AG04449 (cell line): ENCODE measurements around the gene HCRTR1.

Source experiments
- CTCF ChIA-PET: fragments of 350-600 bp; formaldehyde crosslinking; extraction: SDS; loops from one replicate; lab custom pipeline; 2021; ENCODE audit warnings: antibody characterized with exemption; lab: Yijun Ruan, JAX
- POLR2A ChIA-PET: fragments of 400-600, 350-600 bp; formaldehyde crosslinking; extraction: SDS; loops from one replicate; lab custom pipeline; 2020; ENCODE audit warnings: antibody characterized with exemption, inconsistent platforms; lab: Yijun Ruan, JAX
- DNase-seq: peaks from one replicate; pipeline ENCODE4 v3.0.0-alpha.2; 2010; ENCODE audit warnings: low read depth, low spot score
- H3K4me3 ChIP-seq: 2 replicates; pipeline ENCODE4 v1.5.1; 2011; ENCODE audit warnings: low read depth, mild to moderate bottlenecking, control low read depth, low read length
- CTCF ChIP-seq: IDR thresholded peaks from one replicate; pipeline ENCODE4 v1.5.1; 2011; ENCODE audit warnings: mild to moderate bottlenecking, moderate library complexity, low read length, control low read depth, inconsistent platforms; ENCODE audit not compliant: insufficient read depth; ENCODE audit errors: missing control alignments

HCRTR1 gene

GRCh38 chr1:31657020-31657804, 39.7 kb downstream of the HCRTR1 start:
- no peak overlapping the region for H3K4me3 ChIP-seq
- no peak for TF ChIP-seq CTCF
- ChIA-PET CTCF (interaction anchor here (0.8 to 5.5 kb wide), 6 partner anchors 9 to 133 kb away, joined by 3 to 32 read pairs (median 4); no protein-coding TSS in a partner anchor), POLR2A (no interaction called here)
- DNase-seq, result no peak

GRCh38 chr1:31657972-31658510, 40.6 kb downstream of the HCRTR1 start:
- H3K4me3 ChIP-seq, result no peak overlapping the region
- TF ChIP-seq CTCF, result no peak
- POLR2A ChIA-PET, result interaction anchor here (1.1 kb wide), 1 partner anchor 8 kb away, joined by 4 read pairs; no protein-coding TSS in a partner anchor
- no peak for DNase-seq
- CTCF ChIA-PET, result interaction anchor here (1.1 to 5.5 kb wide), 8 partner anchors 9 to 132 kb away, joined by 3 to 32 read pairs (median 5); no protein-coding TSS in a partner anchor

GRCh38 chr1:31658721-31659120, 41.2 kb downstream of the HCRTR1 start:
- H3K4me3 ChIP-seq, result no peak overlapping the region
- TF ChIP-seq CTCF, result no peak
- POLR2A ChIA-PET, result interaction anchor here (1.1 to 1.3 kb wide), 2 partner anchors 8 to 11 kb away, joined by 4 read pairs; no protein-coding TSS in a partner anchor
- DNase-seq, result no peak
- CTCF ChIA-PET, result interaction anchor here (1.0 to 7.7 kb wide), 11 partner anchors 8 to 131 kb away, joined by 3 to 39 read pairs (median 5); no protein-coding TSS in a partner anchor

GRCh38 chr1:31659889-31660288, 42.4 kb downstream of the HCRTR1 start:
- POLR2A ChIA-PET, result interaction anchor here (1.3 kb wide), 1 partner anchor 12 kb away, joined by 4 read pairs; no protein-coding TSS in a partner anchor
- CTCF ChIA-PET, result interaction anchor here (1.0 to 9.6 kb wide), 7 partner anchors 10 to 130 kb away, joined by 3 to 92 read pairs (median 8); no protein-coding TSS in a partner anchor
- TF ChIP-seq CTCF, result no peak
- no peak for DNase-seq
- H3K4me3 ChIP-seq, result no peak overlapping the region

- ChIA-PET CTCF (interaction anchor here (0.9 to 9.6 kb wide), 9 partner anchors 9 to 129 kb away, joined by 3 to 107 read pairs (median 32); partner anchors contain the start of gene COL16A1), POLR2A (interaction anchor here (0.9 to 1.2 kb wide), 2 partner anchors 129 to 130 kb away, joined by 3 to 4 read pairs; no protein-coding TSS in a partner anchor)
- TF ChIP-seq CTCF, result no peak
- H3K4me3 ChIP-seq, result no peak overlapping the region
- DNase-seq, result no peak
These were observed 43.5 kb downstream of the HCRTR1 start for GRCh38 chr1:31660871-31661455.
